ENCODE data around the gene ZNF146.
"Not testable (repeated sequence)": the region's sequence is repeated elsewhere in the genome, so short reads cannot be mapped to it uniquely, and the experiment has no call there.

Gene ZNF146

GRCh38 chr19:36256853-36257519 is 42.1 kb downstream of the ZNF146 start:
- H3K27ac ChIP-seq (ENCODE audit: low read depth, low read length), result no peak overlapping the region
- no peaks in the 10 kb centered on the region for H3K27me3 ChIP-seq (ENCODE audit: control insufficient read depth in 1 of 2, insufficient read depth in 2 of 2, low read length in 2 of 2)
- H3K4me1 ChIP-seq (ENCODE audit: control insufficient read depth in 1 of 2, insufficient read depth in 2 of 2, low read length in 2 of 2), result no peaks in the 10 kb centered on the region
- H3K36me3 ChIP-seq (ENCODE audit: control insufficient read depth in 1 of 2, insufficient read depth in 2 of 2, low read length in 2 of 2), result no peaks in the 10 kb centered on the region
- peaks cover 6 to 27% of the 10 kb centered on the region in 2 donors for H3K9me3 ChIP-seq (ENCODE audit: control insufficient read depth in 1 of 2, low read length in 2 of 2)
- no peak overlapping the region for H3K9ac ChIP-seq (ENCODE audit: low read depth in 1 of 2, low read length in 2 of 2)
- peak overlapping the region in 1 of 2 donors; percentile 32 for H3K4me3 ChIP-seq (ENCODE audit: low read depth in 1 of 2, low read length in 2 of 2)

- no peak overlapping the region for H3K27ac ChIP-seq (ENCODE audit: low read depth, low read length)
- no peaks in the 10 kb centered on the region for H3K4me1 ChIP-seq (ENCODE audit: control insufficient read depth in 1 of 2, insufficient read depth in 2 of 2, low read length in 2 of 2)
- H3K36me3 ChIP-seq (ENCODE audit: control insufficient read depth in 1 of 2, insufficient read depth in 2 of 2, low read length in 2 of 2), result no peaks in the 10 kb centered on the region
- no peak overlapping the region for H3K9ac ChIP-seq (ENCODE audit: low read depth in 1 of 2, low read length in 2 of 2)
- H3K27me3 ChIP-seq (ENCODE audit: control insufficient read depth in 1 of 2, insufficient read depth in 2 of 2, low read length in 2 of 2), result no peaks in the 10 kb centered on the region
- peaks cover 6 to 23% of the 10 kb centered on the region in 2 donors for H3K9me3 ChIP-seq (ENCODE audit: control insufficient read depth in 1 of 2, low read length in 2 of 2)
- H3K4me3 ChIP-seq (ENCODE audit: low read depth in 1 of 2, low read length in 2 of 2), result peak overlapping the region in 1 of 2 donors; percentile 32
Observed at GRCh38 chr19:36257520-36257876, 42.6 kb downstream of the ZNF146 start.

- Histone ChIP-seq H3K4me3 (ENCODE audit: low read depth in 1 of 2, low read length in 2 of 2) (peak overlapping the region in 1 of 2 donors; percentile 10), H3K4me1 (ENCODE audit: control insufficient read depth in 1 of 2, insufficient read depth in 2 of 2, low read length in 2 of 2) (no peaks in the 10 kb centered on the region), H3K36me3 (ENCODE audit: control insufficient read depth in 1 of 2, insufficient read depth in 2 of 2, low read length in 2 of 2) (no peaks in the 10 kb centered on the region), H3K9me3 (ENCODE audit: control insufficient read depth in 1 of 2, low read length in 2 of 2) (peaks cover 6 to 20% of the 10 kb centered on the region in 2 donors), H3K9ac (ENCODE audit: low read depth in 1 of 2, low read length in 2 of 2) (no peak overlapping the region), H3K27me3 (ENCODE audit: control insufficient read depth in 1 of 2, insufficient read depth in 2 of 2, low read length in 2 of 2) (no peaks in the 10 kb centered on the region), H3K27ac (ENCODE audit: low read depth, low read length) (no peak overlapping the region)
Observed at GRCh38 chr19:36258028-36258875, 43.3 kb downstream of the ZNF146 start.

GRCh38 chr19:36259211-36259610 is 44.3 kb downstream of the ZNF146 start:
- Histone ChIP-seq H3K36me3 (ENCODE audit: control insufficient read depth in 1 of 2, insufficient read depth in 2 of 2, low read length in 2 of 2) (no peaks in the 10 kb centered on the region), H3K4me3 (ENCODE audit: low read depth in 1 of 2, low read length in 2 of 2) (no peak overlapping the region), H3K27ac (ENCODE audit: low read depth, low read length) (no peak overlapping the region), H3K9ac (ENCODE audit: low read depth in 1 of 2, low read length in 2 of 2) (no peak overlapping the region), H3K4me1 (ENCODE audit: control insufficient read depth in 1 of 2, insufficient read depth in 2 of 2, low read length in 2 of 2) (no peaks in the 10 kb centered on the region), H3K9me3 (ENCODE audit: control insufficient read depth in 1 of 2, low read length in 2 of 2) (peaks cover 6 to 23% of the 10 kb centered on the region in 2 donors), H3K27me3 (ENCODE audit: control insufficient read depth in 1 of 2, insufficient read depth in 2 of 2, low read length in 2 of 2) (no peaks in the 10 kb centered on the region)

- Histone ChIP-seq H3K9me3 (ENCODE audit: control insufficient read depth in 1 of 2, low read length in 2 of 2) (peaks cover 0 to 16% of the 10 kb centered on the region in 2 donors), H3K36me3 (ENCODE audit: control insufficient read depth in 1 of 2, insufficient read depth in 2 of 2, low read length in 2 of 2) (no peaks in the 10 kb centered on the region), H3K9ac (ENCODE audit: low read depth in 1 of 2, low read length in 2 of 2) (no peak overlapping the region), H3K4me1 (ENCODE audit: control insufficient read depth in 1 of 2, insufficient read depth in 2 of 2, low read length in 2 of 2) (no peaks in the 10 kb centered on the region), H3K4me3 (ENCODE audit: low read depth in 1 of 2, low read length in 2 of 2) (no peak overlapping the region), H3K27me3 (ENCODE audit: control insufficient read depth in 1 of 2, insufficient read depth in 2 of 2, low read length in 2 of 2) (no peaks in the 10 kb centered on the region), H3K27ac (ENCODE audit: low read depth, low read length) (no peak overlapping the region)
Observed at GRCh38 chr19:36265064-36265463, 50.2 kb downstream of the ZNF146 start.

GRCh38 chr19:36265856-36266374 is 51.0 kb downstream of the ZNF146 start:
- Histone ChIP-seq H3K9ac (ENCODE audit: low read depth in 1 of 2, low read length in 2 of 2) (no peak overlapping the region), H3K4me3 (ENCODE audit: low read depth in 1 of 2, low read length in 2 of 2) (no peak overlapping the region), H3K9me3 (ENCODE audit: control insufficient read depth in 1 of 2, low read length in 2 of 2) (peaks cover 0 to 16% of the 10 kb centered on the region in 2 donors), H3K36me3 (ENCODE audit: control insufficient read depth in 1 of 2, insufficient read depth in 2 of 2, low read length in 2 of 2) (no peaks in the 10 kb centered on the region), H3K4me1 (ENCODE audit: control insufficient read depth in 1 of 2, insufficient read depth in 2 of 2, low read length in 2 of 2) (no peaks in the 10 kb centered on the region), H3K27me3 (ENCODE audit: control insufficient read depth in 1 of 2, insufficient read depth in 2 of 2, low read length in 2 of 2) (no peaks in the 10 kb centered on the region), H3K27ac (ENCODE audit: low read depth, low read length) (no peak overlapping the region)

- Histone ChIP-seq H3K4me3 (ENCODE audit: low read depth in 1 of 2, low read length in 2 of 2) (no peak overlapping the region), H3K27me3 (ENCODE audit: control insufficient read depth in 1 of 2, insufficient read depth in 2 of 2, low read length in 2 of 2) (no peaks in the 10 kb centered on the region), H3K36me3 (ENCODE audit: control insufficient read depth in 1 of 2, insufficient read depth in 2 of 2, low read length in 2 of 2) (no peaks in the 10 kb centered on the region), H3K9ac (ENCODE audit: low read depth in 1 of 2, low read length in 2 of 2) (no peak overlapping the region), H3K9me3 (ENCODE audit: control insufficient read depth in 1 of 2, low read length in 2 of 2) (peaks cover 0 to 16% of the 10 kb centered on the region in 2 donors), H3K27ac (ENCODE audit: low read depth, low read length) (no peak overlapping the region), H3K4me1 (ENCODE audit: control insufficient read depth in 1 of 2, insufficient read depth in 2 of 2, low read length in 2 of 2) (no peaks in the 10 kb centered on the region)
Observed at GRCh38 chr19:36266375-36266961, 51.6 kb downstream of the ZNF146 start.

- no peak overlapping the region for H3K9ac ChIP-seq (ENCODE audit: low read depth in 1 of 2, low read length in 2 of 2)
Observed at GRCh38 chr19:36267061-36267845, 52.3 kb downstream of the ZNF146 start.

GRCh38 chr19:36268081-36268480 is 53.2 kb downstream of the ZNF146 start:
- H3K9me3 ChIP-seq (ENCODE audit: control insufficient read depth in 1 of 2, low read length in 2 of 2), result peaks cover 0 to 16% of the 10 kb centered on the region in 2 donors
- H3K4me3 ChIP-seq (ENCODE audit: low read depth in 1 of 2, low read length in 2 of 2), result not testable (repeated sequence)

More at GRCh38 chr19:36267061-36267845, 52.3 kb downstream of the ZNF146 start:
- Histone ChIP-seq H3K36me3 (ENCODE audit: control insufficient read depth in 1 of 2, insufficient read depth in 2 of 2, low read length in 2 of 2) (no peaks in the 10 kb centered on the region), H3K27me3 (ENCODE audit: control insufficient read depth in 1 of 2, insufficient read depth in 2 of 2, low read length in 2 of 2) (no peaks in the 10 kb centered on the region), H3K9me3 (ENCODE audit: control insufficient read depth in 1 of 2, low read length in 2 of 2) (peaks cover 0 to 16% of the 10 kb centered on the region in 2 donors), H3K27ac (ENCODE audit: low read depth, low read length) (no peak overlapping the region), H3K4me1 (ENCODE audit: control insufficient read depth in 1 of 2, insufficient read depth in 2 of 2, low read length in 2 of 2) (no peaks in the 10 kb centered on the region), H3K4me3 (ENCODE audit: low read depth in 1 of 2, low read length in 2 of 2) (no peak overlapping the region)

More at GRCh38 chr19:36268081-36268480, 53.2 kb downstream of the ZNF146 start:
- not testable (repeated sequence) for H3K27me3 ChIP-seq (ENCODE audit: control insufficient read depth in 1 of 2, insufficient read depth in 2 of 2, low read length in 2 of 2); H3K9ac ChIP-seq (ENCODE audit: low read depth in 1 of 2, low read length in 2 of 2); H3K36me3 ChIP-seq (ENCODE audit: control insufficient read depth in 1 of 2, insufficient read depth in 2 of 2, low read length in 2 of 2); H3K4me1 ChIP-seq (ENCODE audit: control insufficient read depth in 1 of 2, insufficient read depth in 2 of 2, low read length in 2 of 2); H3K27ac ChIP-seq (ENCODE audit: low read depth, low read length)

Data from duodenal mucosa (tissue), 2 donors.